ENCODE results near the gene MAP7.

MAP7 gene

DNA sequence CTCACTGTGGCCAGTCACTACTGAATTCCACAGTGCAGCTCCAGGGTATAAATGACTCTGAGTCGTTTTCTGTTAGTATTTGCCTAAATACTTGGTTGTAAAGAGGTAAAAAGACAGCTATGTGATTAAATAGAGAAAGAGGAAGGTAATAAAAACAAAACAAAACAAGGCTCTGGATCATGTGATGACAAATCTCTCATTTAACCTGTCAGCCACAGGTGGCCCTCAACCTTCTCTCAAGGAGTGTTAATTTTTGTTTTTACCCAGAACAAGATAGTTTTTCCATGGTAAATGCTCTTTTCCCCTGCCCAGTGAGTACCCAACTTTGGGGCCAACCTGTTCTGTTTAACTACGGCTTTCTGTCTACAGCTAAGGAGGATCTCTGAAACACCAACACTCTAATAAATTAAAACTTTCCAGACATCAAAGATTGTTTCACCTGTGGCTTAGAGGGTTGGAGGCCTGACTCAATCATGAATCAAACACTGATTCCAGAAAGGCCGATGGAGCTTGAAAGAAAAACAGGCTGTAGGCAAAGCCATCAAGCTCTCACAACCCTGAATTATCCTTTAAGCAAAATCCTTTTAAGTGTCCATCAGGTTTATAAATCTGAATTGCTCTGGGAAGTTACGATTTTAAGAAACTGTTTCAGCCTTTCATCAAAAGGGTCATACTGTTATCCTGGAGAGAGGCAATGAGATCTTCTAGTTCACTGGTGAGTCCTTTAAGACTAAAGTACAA lies 179.1 kb downstream of the MAP7 start:
- DNase-seq, result no peak

DNA sequence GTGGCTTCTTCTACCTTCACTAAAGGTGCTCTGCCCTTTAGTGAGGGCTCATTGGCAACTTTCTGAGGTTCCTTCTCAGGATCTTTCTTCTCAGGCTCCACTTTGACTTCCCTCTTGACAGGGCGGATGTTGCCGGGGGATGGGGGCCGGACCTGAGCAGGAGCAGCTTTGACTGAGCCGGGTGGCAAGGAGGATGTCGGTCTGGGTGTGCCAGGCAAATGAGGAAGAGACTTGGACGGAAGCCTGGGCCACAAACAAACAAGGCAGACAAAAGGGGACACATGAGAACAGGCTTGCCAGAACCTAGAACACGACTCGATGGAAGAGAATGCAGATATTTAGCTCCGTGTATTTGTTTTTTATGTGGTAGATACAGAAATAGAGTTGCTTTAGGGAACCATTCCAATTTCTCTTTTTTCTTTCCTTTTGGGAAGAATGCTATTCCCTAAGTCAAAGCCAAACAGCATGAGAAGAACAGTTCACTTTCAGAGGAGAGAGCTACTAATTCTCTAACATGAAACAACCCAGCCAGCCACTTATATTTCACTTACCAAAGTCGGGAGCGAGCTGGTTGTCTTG lies 184.4 kb downstream of the MAP7 start:
- DNase-seq, result no peak

DNA sequence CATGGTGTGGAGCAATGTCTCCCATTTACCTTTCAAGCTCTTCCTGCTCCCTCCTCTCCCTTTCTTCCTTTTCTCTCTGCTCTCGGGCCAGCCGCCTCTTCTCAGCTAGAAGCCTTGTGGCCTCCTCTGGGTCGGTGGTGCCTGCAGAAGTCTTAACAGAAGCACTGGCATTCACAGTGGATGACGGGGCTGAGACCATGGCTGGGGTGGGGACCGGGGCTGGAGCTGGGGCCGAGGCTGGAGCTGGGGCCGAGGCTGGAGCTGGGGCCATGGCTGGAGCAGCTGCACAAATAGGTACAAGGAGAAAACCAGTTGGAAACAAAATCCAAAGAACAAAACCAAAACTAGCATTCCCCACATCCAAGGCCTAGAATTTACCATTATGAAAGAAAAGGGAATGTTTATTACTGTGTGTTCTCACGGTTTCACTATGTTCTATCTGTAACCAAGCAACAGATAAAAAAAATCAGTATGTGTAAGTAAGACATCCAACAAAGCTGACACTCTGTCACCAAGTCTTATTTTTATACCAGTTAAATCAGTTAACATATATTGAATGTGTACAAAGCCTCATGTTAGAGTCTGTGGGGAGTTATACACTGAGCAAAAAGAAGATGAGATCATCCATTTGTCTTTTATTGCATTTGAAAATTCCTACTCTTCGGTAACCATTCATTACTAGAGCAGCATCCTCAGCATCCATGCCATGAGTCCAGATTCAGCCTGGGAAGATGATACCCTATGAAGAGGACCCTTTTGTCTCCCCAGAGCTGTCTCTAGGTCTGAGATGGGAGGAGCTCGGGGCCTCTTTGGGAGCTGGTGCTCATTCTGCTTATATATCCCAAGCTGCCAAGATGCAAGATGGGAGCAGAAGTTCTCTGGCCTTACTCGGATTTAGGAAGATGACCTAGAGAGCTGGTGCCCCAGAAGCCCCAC lies 187.5 kb downstream of the MAP7 start:
- DNase-seq, result no peak

DNA sequence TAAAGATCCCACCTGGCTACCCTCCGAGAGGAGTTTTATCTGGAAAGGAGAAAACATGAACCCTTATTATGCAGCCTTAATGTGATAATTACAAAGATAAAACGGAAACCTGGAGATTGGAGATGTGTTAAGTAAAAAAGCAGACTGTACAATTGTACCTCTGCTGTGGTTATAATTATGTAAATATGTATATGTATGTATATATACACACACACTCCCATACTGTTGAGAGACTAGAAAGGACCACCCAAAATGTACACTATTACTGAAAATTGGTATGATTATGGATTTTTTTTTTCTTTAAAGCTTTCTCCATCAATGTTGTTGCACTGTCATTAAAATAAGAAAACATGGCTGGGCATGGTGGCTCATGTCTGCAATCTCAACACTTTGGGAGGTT lies 188.4 kb downstream of the MAP7 start:
- no peak for DNase-seq

DNA sequence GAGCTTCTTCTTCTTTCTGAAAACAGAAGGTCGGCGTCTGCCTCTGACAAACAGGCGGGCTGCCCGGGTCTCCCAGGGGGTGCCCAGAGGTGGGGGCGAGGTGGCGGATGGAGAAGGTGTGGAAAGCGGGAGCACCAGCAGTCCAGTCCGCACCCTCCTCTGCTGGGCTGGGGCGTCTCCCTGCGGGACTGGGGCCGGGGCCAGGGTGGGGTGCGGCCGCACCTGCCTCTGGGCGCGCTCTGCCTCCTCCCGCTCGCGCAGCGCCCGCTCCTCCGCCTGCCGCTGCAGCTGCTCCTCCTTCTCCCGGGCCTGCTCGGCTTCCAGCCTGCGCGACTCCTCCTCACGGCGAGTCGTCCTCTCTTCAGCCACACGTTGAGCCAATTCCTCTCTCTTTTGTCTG lies 189.4 kb downstream of the MAP7 start:
- DNase-seq, result no peak

DNA sequence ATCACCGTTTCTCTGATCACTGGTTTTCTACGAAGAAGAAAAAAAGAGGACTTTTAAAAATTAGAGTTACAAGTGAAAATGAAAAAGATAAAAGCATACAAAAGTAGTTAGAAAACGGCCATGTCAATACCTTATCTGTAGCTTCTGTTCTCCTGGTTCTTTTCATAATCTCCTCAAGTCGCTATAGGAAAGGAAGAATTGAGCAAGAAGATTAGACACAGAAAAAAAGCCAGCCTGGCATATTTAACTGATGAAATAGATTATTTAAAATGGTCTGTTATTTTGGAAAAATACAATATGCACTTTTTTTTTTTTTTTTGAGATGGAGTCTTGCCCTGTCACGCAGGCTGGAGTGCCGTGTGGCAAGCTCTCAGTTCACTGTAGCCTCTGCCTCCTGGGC lies 190.4 kb downstream of the MAP7 start:
- no peak for DNase-seq

DNA sequence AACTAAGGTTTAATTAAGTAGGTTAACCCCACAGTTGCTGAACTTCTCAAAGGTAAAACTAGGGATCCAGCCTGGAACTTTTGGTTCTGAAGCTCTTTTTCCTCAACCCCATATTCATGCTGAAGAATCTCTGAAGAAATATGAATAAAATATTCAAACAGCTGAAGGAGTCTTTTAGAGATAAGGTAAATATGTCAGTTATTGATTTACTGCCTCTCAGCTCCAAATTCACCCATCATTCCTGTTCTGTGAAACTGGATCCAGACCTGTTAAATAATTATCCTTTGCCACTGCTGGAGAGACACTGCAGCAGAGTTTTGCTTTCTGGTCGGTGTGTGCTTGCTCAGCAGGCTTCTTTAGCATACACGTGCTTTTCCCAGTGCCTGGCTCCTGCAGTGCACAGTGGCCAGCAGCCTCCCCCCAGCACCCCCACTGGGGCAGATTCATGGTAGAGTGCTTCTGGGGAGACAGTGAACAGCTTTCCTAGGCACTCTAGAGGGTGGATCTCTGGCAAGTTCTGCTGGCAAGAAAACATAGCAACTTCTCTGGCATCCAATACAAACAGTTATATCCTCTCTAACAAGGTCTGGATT lies 198.6 kb downstream of the MAP7 start:
- no peak for DNase-seq

DNA sequence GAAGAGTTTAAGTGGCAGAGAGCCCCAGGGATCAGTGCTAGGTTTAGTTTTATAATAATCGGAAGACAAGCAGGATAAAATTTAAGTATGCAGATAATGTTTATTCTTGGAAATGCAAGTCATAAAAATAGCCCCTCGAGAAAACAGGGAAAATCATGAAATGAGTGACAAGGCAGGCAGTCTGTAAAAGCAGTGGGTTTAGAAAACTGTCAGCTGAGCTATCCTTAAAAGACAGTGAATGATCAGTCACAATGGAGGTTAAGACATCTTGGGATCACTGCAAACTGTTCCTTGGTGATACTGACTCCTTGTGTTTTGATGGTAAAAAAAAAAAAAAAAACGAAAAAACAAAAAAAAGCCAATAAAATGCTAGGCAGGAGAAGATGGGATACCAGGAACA lies 199.3 kb downstream of the MAP7 start:
- no peak for DNase-seq

DNA sequence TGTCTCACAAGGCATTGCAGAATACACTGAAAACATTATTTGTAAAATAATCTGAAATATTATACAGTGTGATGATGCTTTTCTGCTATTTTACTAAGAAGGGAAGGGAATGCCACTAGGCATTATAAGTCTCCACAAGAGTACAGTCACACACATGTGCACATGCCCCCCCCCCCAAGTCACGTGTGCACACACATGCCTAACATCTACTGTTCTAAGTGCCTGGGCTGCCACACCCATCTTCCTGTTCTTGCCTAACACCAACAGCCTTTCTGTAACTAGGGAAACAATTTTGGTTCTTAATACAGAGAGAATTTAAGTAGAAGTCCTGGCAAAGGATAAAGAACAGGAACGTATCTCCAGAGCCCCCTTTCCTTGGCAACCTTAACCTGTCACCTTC lies 202.4 kb downstream of the MAP7 start:
- no peak for DNase-seq

DNA sequence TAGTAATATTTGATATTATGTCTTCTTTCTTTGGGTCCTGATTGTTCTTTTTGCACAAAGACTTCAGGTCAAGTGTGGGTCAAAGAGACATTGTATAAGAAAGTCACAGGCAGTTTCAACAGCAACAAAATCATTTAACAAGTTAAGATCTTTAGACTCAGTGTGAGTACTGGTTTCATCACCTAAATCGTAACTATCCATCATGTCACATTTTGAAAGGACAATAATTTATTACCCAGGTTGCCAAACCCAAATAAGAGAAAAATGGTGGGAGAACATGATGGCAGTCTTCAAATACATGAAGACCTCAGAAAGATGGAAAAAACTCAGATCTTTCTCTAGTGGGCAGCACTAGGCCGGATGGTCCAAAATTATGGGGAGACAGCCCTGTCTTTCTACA lies 205.1 kb downstream of the MAP7 start:
- no peak for DNase-seq

DNA sequence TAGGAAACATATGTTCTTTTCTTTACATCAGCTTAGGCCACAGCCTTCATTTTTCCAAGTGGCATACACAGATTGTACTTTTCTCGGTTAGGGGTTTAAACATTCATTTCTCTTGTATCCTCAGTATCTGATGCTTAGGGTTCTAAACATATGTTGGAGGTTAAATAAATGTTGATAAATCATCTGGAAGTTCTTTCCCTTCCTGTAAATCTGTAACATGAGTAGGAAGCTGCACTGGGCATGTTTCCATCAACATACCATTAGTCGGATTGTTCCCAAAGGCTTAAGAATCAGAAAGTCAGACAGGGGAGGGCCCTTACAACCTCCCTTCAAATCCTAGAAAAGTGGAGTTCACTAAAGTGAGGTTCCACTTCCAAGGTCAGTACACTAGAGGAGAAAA lies 205.8 kb downstream of the MAP7 start:
- DNase-seq, result no peak

DNA sequence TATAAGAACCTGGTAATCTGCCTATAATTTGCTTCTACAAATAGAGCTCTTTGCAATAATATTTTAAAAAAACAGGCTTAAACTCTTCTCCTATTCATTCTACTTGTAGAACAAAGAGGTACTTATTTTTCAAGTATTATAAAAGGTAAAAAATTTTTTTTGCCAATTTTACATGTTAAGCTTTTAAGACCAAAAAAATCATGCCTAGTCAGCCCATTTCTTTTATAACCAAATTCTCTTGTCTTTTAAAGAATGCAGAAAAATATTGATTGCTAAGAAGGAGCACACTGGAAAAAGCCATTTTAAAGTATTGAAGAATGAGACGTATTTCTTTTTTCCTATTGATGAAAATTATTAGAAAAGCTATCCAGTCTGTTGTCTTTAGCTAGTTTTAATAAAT lies 206.5 kb downstream of the MAP7 start:
- no peak for DNase-seq

DNA sequence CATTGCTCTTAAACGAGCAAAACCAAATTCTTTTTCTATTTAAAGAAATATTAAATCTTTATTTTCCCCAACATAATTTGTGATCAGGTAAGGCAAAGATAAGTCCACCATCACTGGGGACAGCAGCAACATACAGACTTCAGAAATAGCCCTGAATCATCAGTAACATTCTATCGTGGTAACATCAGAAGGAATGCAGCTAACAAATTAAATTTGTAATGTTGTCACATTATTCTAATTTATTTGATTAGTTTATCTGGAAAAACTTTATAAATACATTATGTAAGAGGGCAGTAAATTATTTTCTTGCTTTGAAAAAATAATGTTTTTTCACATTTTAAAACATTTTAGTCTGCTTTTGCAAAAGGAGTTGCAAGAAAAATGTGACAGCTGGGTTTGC lies 206.9 kb downstream of the MAP7 start:
- DNase-seq, result no peak

DNA sequence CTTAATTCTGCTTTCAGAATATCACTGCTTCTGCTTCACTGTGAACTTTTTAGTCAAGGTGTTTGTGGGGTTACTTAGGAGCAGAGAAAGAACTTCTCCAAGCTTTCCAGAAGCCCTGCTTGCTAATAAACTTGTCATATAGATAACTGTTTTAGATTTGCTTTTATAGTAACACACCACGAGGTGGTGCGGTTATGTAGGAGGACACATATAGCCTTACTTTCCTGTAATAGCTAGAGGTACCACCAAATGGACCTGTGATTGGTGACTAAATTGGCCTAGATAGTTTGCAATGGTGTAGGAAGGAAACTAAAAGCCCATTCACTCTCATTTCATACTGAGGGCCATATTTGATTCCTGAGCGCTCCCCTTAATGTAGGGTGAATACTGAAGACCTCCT lies 208.3 kb downstream of the MAP7 start:
- no peak for DNase-seq

DNA sequence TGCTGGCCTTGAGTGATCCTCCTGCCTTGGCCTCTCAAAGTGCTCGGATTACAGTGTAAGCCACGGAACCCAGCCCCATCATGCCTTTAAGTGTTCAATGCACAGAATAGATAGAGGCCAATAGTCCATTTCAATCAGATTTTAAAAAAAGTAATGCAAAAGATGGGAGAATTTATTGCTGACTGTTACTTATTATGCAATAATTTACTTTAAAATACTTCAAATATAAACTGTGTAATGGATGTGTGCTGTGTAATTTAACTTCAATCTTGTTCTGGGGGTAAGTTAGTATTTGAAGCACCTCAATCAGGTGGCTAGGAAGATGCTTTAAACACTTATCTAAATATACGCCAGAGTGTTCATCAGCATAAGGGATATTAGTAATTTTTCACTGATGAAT lies 208.9 kb downstream of the MAP7 start:
- no peak for DNase-seq

DNA sequence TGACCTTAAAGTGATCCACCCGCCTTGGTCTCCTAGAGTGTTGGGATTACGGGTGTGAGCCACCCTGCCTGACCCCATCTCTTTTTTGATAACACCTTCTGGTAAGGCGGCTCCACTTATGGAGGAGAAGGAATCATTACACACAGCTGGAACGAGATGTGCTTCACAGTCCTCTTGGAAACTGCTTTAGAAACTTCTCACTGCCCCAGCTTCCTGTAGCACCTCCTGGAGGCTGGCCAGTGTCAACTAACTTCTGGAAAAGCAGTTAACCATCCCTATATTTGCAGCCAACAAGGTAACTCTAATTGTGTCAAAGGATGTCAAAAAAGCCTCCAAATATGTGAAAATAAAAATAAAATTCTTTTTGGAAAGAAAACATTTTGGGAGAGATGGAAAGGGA lies 211.7 kb downstream of the MAP7 start:
- no peak for DNase-seq

DNA sequence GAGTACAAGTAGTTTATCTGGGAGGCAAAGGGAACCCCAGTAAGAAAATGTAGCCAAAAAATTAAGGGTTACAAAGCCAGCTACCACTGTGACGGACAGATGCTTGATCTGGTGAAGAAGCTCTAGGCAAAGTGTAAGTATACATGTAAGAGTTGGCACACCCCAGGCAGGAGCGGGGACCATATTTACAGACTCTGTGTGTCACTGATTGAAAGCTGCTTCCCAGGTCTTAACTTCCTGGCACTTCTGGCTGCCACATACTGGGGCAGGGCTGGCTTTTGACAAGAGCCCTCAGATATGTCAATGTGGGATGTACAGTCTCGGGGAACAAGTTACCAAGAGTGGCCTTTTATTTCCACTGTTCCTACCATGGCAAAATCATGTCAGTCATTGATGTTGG lies 212.6 kb downstream of the MAP7 start:
- no peak for DNase-seq

DNA sequence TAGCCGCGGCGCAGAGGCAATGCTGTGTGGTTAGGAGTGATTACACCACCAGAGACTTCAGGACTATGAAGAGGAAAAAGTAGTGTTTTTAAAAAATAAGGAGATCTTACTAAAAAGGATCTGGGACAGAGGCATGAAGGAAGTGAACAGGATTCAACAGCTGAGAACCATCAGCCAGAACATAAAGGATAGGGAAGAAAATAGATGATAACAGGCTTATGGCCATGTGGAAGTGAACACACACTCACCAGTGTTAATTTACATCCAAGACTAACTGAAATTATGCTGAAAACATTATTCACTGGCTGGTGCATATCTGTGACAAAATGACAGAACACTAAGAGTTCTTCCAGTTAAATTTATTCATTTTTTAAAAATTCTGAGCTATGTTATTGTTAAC lies 213.1 kb downstream of the MAP7 start:
- DNase-seq, result no peak

DNA sequence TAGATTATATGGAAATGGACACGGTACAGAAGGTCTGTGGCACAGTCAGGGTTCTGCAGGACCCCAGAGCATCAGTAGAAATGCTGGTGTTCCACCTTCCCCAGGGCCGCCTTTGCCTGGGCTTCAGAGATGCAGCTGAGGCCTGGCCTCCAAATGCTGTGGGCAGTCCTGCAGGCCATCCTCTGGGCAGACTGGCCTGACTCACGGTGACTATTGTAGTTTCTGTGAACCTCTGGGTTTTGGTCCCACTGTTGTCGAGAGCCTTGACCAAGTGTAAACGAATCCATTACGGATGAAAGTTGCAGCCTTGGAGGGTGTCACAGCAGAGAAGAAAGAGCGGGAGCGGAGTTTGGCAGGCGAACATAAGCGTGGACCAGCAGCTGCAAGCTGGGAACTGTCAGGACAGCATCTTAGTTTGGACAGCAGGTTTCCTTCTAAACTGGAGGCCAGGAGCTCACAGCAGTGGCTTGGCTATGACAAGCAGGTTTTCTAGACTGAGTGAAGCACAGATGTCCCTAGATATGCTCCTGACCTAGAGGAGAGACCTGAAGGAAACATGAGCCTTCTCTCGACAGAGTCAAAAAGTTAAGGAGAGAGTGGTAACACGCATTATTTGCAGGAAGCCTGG lies 214.4 kb downstream of the MAP7 start:
- no peak for DNase-seq

DNA sequence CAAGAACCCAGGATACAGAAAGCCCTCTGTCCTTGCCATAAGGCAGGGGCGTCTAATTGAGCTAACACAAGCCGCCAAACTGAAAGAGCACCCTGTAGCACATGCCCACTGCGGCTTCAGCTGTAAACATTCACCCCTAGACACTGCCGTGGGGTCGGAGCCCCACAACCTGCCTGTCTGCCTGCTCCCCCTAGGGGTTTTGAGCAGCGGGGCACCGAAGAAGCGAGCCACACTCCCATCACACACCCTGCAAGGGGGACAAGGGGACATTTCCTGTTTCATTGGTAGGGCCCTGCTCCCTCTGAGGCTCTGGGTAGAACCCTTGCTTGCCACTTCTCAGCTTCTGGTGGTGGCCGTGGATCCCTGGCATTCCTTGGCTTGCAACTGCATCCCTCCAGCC lies 215.4 kb downstream of the MAP7 start:
- DNase-seq, result no peak

DNA sequence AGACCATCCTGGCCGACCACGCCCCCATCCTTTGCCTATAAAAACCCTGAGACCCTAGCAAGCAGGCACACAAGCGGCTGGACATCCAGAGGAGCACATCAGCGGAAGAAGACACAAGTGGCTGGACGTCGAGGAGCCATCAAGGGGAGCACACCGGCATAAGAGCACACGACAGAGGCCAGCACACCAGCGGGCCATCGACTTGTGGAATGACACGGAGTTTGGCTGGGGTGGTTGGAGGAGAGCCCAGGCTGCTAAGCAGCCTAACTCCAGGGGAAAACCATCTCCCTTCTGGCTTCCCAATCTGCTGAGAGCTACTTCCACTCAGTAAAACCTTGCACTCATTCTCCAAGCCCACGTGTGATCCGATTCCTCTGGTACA lies 215.8 kb downstream of the MAP7 start:
- no peak for DNase-seq

DNA sequence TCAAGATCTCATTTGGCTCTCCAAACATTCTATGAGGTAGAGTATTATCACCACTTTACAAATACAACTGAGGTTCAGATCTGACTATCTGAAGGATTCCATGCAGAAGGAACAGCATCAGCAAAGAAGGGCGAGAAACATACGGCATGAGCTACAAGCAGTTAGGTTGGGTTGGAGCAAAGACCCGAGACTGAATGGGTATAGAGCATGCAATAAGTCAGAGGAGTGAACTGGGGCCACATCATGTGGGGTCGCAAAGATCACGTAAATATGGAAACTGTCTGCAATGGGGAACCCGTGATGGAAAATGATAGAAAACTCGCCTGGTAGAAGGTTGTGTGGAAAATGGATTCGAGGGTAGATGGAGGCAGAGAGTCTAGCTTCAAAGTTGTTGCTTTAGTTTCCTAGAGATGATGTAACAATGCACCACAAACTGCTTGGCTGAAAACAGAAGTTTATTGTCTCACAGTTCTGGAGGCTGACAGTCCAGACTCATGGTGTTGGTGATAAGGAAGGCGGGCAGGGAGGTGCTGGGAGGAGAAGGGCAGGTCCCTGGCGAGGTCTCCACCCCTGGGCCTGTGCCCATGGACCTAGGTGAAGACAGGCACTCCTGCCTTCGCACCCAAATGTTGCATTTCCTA lies 216.3 kb downstream of the MAP7 start:
- DNase-seq, result no peak

DNA sequence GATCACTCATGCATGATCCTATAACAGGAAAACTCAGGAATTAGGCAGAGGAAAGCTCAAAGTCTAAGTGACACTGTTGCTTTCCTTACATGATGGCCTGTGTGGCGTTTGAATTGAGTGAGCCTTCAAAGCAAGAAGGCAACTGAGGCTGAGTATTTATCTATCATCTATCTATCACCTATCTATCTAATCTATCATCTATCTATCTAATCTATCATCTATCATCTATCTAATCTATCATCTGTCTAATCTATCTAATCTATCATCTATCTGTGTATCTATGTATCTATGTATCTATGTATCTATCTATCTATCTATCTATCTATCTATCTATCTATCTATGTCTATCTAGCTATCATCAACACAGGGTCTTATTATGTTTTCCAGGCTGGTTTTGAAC lies 218.8 kb downstream of the MAP7 start:
- no peak for DNase-seq
